Hepatocyte (in vitro differentiated cells): ENCODE results near the gene LHFPL3. TPM values are rescaled to one million over a fixed set of nuclear protein-coding genes. Genes with fewer than 3 reads are reported as not detected.

Experiments used
- DNase-seq: peaks from one replicate; pipeline ENCODE4 v3.0.0-alpha.2; 2016; ENCODE audit warnings: low spot score
- H2AFZ ChIP-seq: fragments of 200-600 bp; sonication (generic); 2 replicates; pipeline ENCODE4 v1.6.0; 2016; ENCODE audit warnings: antibody characterized with exemption, mild to moderate bottlenecking
- H3K27ac ChIP-seq: fragments of 200-600 bp; sonication (generic); 2 replicates; pipeline ENCODE4 v1.5.1; 2016; ENCODE audit warnings: mild to moderate bottlenecking
- H3K27me3 ChIP-seq: fragments of 200-600 bp; sonication (generic); 2 replicates; pipeline ENCODE4 v1.6.1; 2016
- H3K36me3 ChIP-seq: fragments of 200-600 bp; sonication (generic); replicated peaks from 2 replicates; pipeline ENCODE4 v1.5.1; 2016; ENCODE audit warnings: low read depth; ENCODE audit not compliant: insufficient read depth
- H3K4me1 ChIP-seq: fragments of 200-600 bp; sonication (generic); 2 replicates; pipeline ENCODE4 v1.5.1; 2016; ENCODE audit warnings: mild to moderate bottlenecking, moderate library complexity; ENCODE audit not compliant: insufficient read depth
- H3K4me2 ChIP-seq: fragments of 200-600 bp; sonication (generic); 2 replicates; pipeline ENCODE4 v1.6.0; 2016
- H3K4me3 ChIP-seq: fragments of 200-600 bp; sonication (generic); 2 replicates; pipeline ENCODE4 v1.5.1; 2016; ENCODE audit warnings: mild to moderate bottlenecking
- H3K79me2 ChIP-seq: fragments of 200-600 bp; sonication (generic); 2 replicates; pipeline ENCODE4 v1.6.0; 2017; ENCODE audit warnings: mild to moderate bottlenecking
- H3K9me2 ChIP-seq: fragments of 200-600 bp; sonication (generic); replicated peaks from 2 replicates; pipeline ENCODE4 v1.6.0; 2017; ENCODE audit warnings: mild to moderate bottlenecking; ENCODE audit not compliant: insufficient read depth
- H3K9me3 ChIP-seq: fragments of 200-600 bp; sonication (generic); 2 replicates; pipeline ENCODE4 v1.5.1; 2016; ENCODE audit warnings: low read depth, mild to moderate bottlenecking
- H4K20me1 ChIP-seq: fragments of 200-600 bp; sonication (generic); 2 replicates; pipeline ENCODE4 v1.6.0; 2016; ENCODE audit warnings: mild to moderate bottlenecking; ENCODE audit not compliant: insufficient read depth, poor library complexity, severe bottlenecking
- EZH2 ChIP-seq: fragments of 200-600 bp; sonication (generic); IDR thresholded peaks from 2 replicates; pipeline ENCODE4 v1.6.1; 2016; ENCODE audit warnings: antibody characterized with exemption, mild to moderate bottlenecking, borderline replicate concordance
- EZH2phosphoT487 ChIP-seq: fragments of 200-600 bp; sonication (generic); IDR thresholded peaks from one replicate; pipeline ENCODE4 v1.6.1; 2018; ENCODE audit warnings: antibody characterized with exemption, mild to moderate bottlenecking, low read depth, moderate library complexity; ENCODE audit not compliant: unreplicated experiment, severe bottlenecking
- WGBS: methylation state at CpG from one replicate; pipeline ENCODE4 v1.1.6; 2016; ENCODE audit warnings: low lambda C conversion rate; ENCODE audit errors: missing lambda C conversion rate; 5-methylcytosine and 5-hydroxymethylcytosine counted together
- polyA plus RNA-seq: library from polyadenylated mRNA; unstranded; fragments of >200 nt; fragmentation: Nextera tagmentation; extraction: Ambion mirVana; gene quantifications from 2 replicates; pipeline ENCODE4 v1.2.1, GENCODE V29; 2016
- total RNA-seq: library from RNA; depleted of rRNA; stranded (reverse); fragments of >200 nt; gene quantifications from 2 replicates; pipeline ENCODE4 v1.2.3, GENCODE V29; 2014
- TF ChIP-seq, protein P1 (sequence below): fragments of 200-600 bp; sonication (generic); IDR thresholded peaks from 2 replicates; pipeline ENCODE4 v1.5.1; 2016; ENCODE audit warnings: antibody characterized with exemption, mild to moderate bottlenecking; ENCODE audit not compliant: poor library complexity

Gene LHFPL3
- total and polyA plus RNA-seq, 2 experiments from 2014 or later = not detected

DNA sequence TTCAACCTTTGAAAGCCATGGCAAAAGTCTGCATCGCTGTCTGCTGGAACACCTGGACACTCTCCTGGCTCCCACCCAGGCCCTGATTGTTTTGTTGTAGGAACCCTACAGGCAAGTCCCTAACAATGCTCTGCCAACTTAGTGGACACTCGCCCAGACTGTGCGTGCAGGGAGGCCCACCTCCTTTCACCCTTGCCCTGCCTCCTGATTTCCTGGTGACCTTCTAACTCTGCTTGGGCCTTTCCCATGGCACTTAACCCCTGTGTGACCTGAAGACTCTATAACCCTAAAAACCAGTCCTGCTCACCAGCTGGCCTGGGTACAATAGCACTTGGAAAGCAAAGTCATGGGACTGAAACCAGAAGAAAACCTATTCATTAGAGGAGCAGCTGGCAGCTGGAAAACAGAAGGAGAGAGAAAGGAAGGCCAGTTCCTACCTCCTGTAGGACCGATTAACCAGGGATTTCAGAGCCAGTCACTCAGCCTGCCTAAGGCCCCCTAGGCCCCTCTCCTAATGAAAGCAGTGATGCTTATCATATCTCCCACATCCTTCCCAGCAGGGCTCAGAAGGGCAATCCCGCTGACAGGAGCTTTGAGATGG is 602.9 kb downstream of the LHFPL3 start:
- H2AFZ ChIP-seq = no peak overlapping the region
- no peak overlapping the region for H3K27ac ChIP-seq
- H3K9me2 ChIP-seq = no peaks in the 10 kb centered on the region
- no peaks in the 10 kb centered on the region for H4K20me1 ChIP-seq
- no peak overlapping the region for H3K4me2 ChIP-seq
- peaks cover under 1% of the 10 kb centered on the region for H3K79me2 ChIP-seq
- H3K9me3 ChIP-seq = no peaks in the 10 kb centered on the region
- no peaks in the 10 kb centered on the region for H3K36me3 ChIP-seq
- peaks cover 10% of the 10 kb centered on the region for H3K4me1 ChIP-seq
- TF ChIP-seq EZH2 (no peak), EZH2phosphoT487 (no peak)
- TF ChIP-seq, protein P1, sequence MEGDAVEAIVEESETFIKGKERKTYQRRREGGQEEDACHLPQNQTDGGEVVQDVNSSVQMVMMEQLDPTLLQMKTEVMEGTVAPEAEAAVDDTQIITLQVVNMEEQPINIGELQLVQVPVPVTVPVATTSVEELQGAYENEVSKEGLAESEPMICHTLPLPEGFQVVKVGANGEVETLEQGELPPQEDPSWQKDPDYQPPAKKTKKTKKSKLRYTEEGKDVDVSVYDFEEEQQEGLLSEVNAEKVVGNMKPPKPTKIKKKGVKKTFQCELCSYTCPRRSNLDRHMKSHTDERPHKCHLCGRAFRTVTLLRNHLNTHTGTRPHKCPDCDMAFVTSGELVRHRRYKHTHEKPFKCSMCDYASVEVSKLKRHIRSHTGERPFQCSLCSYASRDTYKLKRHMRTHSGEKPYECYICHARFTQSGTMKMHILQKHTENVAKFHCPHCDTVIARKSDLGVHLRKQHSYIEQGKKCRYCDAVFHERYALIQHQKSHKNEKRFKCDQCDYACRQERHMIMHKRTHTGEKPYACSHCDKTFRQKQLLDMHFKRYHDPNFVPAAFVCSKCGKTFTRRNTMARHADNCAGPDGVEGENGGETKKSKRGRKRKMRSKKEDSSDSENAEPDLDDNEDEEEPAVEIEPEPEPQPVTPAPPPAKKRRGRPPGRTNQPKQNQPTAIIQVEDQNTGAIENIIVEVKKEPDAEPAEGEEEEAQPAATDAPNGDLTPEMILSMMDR = no peak
- no peak for DNase-seq
- WGBS = 46% methylated on average over 5 of the region's 5 CpGs
- H3K27me3 ChIP-seq = no peaks in the 10 kb centered on the region
- H3K4me3 ChIP-seq = no peak overlapping the region

DNA sequence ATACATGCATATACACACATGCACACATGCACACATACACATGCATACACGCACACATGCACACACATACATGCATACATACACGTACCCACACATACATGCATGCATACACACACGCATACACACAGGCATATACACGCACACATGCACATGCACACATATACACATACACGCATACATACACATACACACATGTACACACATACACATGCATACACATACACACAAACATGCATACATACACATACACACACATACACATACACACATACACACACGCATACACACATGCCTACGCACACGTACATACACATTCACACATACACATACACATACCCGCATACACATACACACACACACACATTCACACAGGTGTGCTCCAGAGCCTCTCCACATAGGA is 604.6 kb downstream of the LHFPL3 start:
- H3K79me2 ChIP-seq = no peaks in the 10 kb centered on the region
- no peaks in the 10 kb centered on the region for H4K20me1 ChIP-seq
- H3K36me3 ChIP-seq = no peaks in the 10 kb centered on the region
- H3K9me2 ChIP-seq = no peaks in the 10 kb centered on the region
- DNase-seq = no peak
- H3K27ac ChIP-seq = no peak overlapping the region
- TF ChIP-seq, protein P1 = no peak
- TF ChIP-seq EZH2 (no peak), EZH2phosphoT487 (no peak)
- no peaks in the 10 kb centered on the region for H3K9me3 ChIP-seq
- no peak overlapping the region for H2AFZ ChIP-seq
- H3K27me3 ChIP-seq = no peaks in the 10 kb centered on the region
- H3K4me1 ChIP-seq = no peaks in the 10 kb centered on the region
- WGBS = 98% methylated on average over 9 of the region's 9 CpGs
- no peak overlapping the region for H3K4me3 ChIP-seq
- no peak overlapping the region for H3K4me2 ChIP-seq

DNA sequence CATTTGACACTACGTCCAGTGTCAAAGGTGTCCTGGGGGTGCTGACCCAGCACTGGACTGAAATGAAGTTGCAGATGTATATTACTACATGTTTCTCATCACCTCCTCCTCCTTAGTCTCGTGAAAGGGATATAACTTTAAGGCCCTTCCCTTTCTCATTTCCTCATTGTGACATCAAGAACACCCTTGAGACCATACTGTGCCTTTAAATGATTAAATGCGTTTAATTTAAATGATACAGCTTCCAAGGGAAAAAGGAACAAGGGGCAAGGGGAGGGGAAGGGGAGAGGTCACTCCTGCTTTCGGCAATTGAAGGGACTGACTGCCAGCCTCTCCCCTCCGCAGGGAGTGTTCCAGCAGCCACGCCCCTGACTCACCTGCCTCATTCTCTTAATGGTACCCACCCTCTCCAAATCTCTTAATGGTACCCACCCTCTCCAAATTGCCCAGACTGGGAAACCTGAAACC is 605.2 kb downstream of the LHFPL3 start:
- H2AFZ ChIP-seq = no peak overlapping the region
- H3K36me3 ChIP-seq = no peaks in the 10 kb centered on the region
- no peaks in the 10 kb centered on the region for H3K9me3 ChIP-seq
- DNase-seq = no peak
- H3K27ac ChIP-seq = no peak overlapping the region
- H3K4me1 ChIP-seq = no peaks in the 10 kb centered on the region
- H3K27me3 ChIP-seq = no peaks in the 10 kb centered on the region
- WGBS = 68% methylated on average over 6 of the region's 6 CpGs
- H4K20me1 ChIP-seq = no peaks in the 10 kb centered on the region
- no peak overlapping the region for H3K4me2 ChIP-seq
- no peaks in the 10 kb centered on the region for H3K9me2 ChIP-seq
- no peak for TF ChIP-seq EZH2phosphoT487
- TF ChIP-seq EZH2 = no peak
- TF ChIP-seq, protein P1 = no peak
- H3K4me3 ChIP-seq = no peak overlapping the region
- H3K79me2 ChIP-seq = no peaks in the 10 kb centered on the region

DNA sequence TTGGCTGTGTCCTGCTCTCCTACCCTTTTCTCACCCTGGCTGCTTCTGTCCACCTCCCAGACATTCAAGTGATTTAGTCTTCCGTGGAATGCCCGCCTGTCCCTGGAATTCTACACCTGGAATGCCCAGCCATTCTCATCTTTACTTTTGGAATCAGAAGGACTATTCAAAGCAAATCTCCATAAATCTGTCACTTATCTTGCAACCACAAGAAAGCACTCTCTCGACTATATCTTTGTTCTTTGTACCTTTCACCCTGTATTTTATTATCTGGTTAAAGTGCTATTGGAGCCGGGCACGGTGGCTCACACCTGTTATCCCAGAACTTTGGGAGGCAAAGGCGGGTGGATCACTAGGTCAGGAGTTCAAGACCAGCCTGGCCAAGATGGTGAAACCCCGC is 606.3 kb downstream of the LHFPL3 start:
- no peak overlapping the region for H3K4me2 ChIP-seq
- H3K9me3 ChIP-seq = no peaks in the 10 kb centered on the region
- H3K27ac ChIP-seq = no peak overlapping the region
- no peak overlapping the region for H2AFZ ChIP-seq
- DNase-seq = no peak
- H3K4me3 ChIP-seq = no peak overlapping the region
- H4K20me1 ChIP-seq = no peaks in the 10 kb centered on the region
- no peaks in the 10 kb centered on the region for H3K27me3 ChIP-seq
- H3K4me1 ChIP-seq = no peaks in the 10 kb centered on the region
- H3K9me2 ChIP-seq = no peaks in the 10 kb centered on the region
- no peaks in the 10 kb centered on the region for H3K79me2 ChIP-seq
- H3K36me3 ChIP-seq = no peaks in the 10 kb centered on the region
- no peak for TF ChIP-seq EZH2phosphoT487
- TF ChIP-seq, protein P1 = no peak
- no peak for TF ChIP-seq EZH2
- 54% methylated on average over 7 of the region's 7 CpGs for WGBS
